GM06990 (cell line): ENCODE measurements around the gene PVR.

ENCODE experiments used
- DNase-seq: peaks from one replicate; pipeline ENCODE4 v3.0.0-alpha.2; 2011; ENCODE audit not compliant: insufficient read length; ENCODE audit errors: extremely low read depth
- H3K27me3 ChIP-seq: replicated peaks from 2 replicates; pipeline ENCODE4 v1.6.0; 2011; ENCODE audit warnings: low read length; ENCODE audit not compliant: control insufficient read depth, insufficient read depth
- H3K36me3 ChIP-seq: 2 replicates; pipeline ENCODE4 v1.5.1; 2011; ENCODE audit warnings: low read length; ENCODE audit not compliant: control insufficient read depth, insufficient read depth
- H3K4me3 ChIP-seq: replicated peaks from 2 replicates; pipeline ENCODE4 v1.5.1; 2011; ENCODE audit warnings: low read depth, mild to moderate bottlenecking, control low read depth, low read length
- CTCF ChIP-seq: IDR thresholded peaks from 2 replicates; pipeline ENCODE4 v1.5.1; 2011; ENCODE audit warnings: low read length, control low read depth, mild to moderate bottlenecking, inconsistent platforms; ENCODE audit not compliant: insufficient read depth, poor library complexity, severe bottlenecking

PVR gene

GRCh38 chr19:44643605-44644401 lies at the start of gene PVR:
Gene PVR, plus strand, starts transcription at chr19:44643910. Its CDS starts 187 bp downstream, at chr19:44644097.
- Histone ChIP-seq H3K27me3 (no peaks in the 10 kb centered on the region; the same call in 1 of the 2 replicates), H3K4me3 (peak within 1 kb of the TSS; percentile 62)

GRCh38 chr19:44596428-44597130 lies 47.1 kb upstream of the PVR start:
- no peak for DNase-seq
- no peak for TF ChIP-seq CTCF
- no peak overlapping the region for H3K4me3 ChIP-seq
- no peaks in the 10 kb centered on the region for H3K36me3 ChIP-seq
- H3K27me3 ChIP-seq: no peaks in the 10 kb centered on the region

More at GRCh38 chr19:44643605-44644401, at the start of gene PVR:
- no peak for TF ChIP-seq CTCF
- no peaks in the 10 kb centered on the region for H3K36me3 ChIP-seq
- peak; percentile 41 for DNase-seq

GRCh38 chr19:44597131-44597491 lies 46.6 kb upstream of the PVR start:
- H3K27me3 ChIP-seq: no peaks in the 10 kb centered on the region
- DNase-seq: no peak
- no peak overlapping the region for H3K4me3 ChIP-seq
- TF ChIP-seq CTCF: no peak
- no peaks in the 10 kb centered on the region for H3K36me3 ChIP-seq

- DNase-seq: no peak
- Histone ChIP-seq H3K27me3 (no peaks in the 10 kb centered on the region), H3K36me3 (no peaks in the 10 kb centered on the region), H3K4me3 (no peak overlapping the region)
- no peak for TF ChIP-seq CTCF
Measured at GRCh38 chr19:44598355-44598754, 45.4 kb upstream of the PVR start.

GRCh38 chr19:44598880-44599279 lies 44.8 kb upstream of the PVR start:
- no peaks in the 10 kb centered on the region for H3K36me3 ChIP-seq
- no peak overlapping the region for H3K4me3 ChIP-seq
- TF ChIP-seq CTCF: no peak
- H3K27me3 ChIP-seq: no peaks in the 10 kb centered on the region
- no peak for DNase-seq
